ENCODE measurements around the gene CLUH.

Gene CLUH

DNA sequence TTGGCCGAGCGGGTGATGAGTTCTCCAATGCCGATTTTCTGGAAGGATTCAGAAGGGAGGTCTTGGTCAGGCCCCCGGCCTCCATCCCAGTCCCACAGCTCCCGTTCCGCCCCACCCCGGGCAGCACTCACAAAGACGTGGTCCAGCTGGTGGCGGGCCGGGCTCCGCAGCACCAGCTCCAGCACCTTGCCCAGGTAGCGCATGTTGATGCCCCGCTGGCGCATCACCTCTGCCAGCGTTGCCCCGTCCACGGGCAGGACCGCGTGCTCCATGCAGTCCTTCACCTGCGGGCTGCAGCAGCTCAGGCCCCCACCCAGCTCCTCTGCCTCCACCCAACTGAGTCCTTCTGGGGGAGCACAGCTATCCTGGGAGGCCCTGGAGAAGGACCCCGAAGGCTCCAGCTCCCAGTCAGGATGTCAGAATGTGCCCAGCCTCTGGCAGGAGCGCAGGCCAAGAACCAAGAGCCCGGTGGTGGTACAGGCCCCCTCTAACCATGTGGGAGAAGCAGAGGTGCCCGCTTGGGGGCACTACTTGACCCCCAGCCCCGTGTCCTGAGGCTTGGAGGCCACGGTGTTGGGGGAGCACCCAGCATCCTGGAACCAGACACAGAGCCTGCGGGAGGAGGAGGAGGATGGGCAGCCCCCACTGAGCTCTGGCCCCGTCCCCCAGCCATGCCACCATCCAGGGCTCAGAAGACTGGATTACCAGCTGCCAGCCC lies 16.2 kb downstream of the CLUH start:
- TF ChIP-seq, protein P1, sequence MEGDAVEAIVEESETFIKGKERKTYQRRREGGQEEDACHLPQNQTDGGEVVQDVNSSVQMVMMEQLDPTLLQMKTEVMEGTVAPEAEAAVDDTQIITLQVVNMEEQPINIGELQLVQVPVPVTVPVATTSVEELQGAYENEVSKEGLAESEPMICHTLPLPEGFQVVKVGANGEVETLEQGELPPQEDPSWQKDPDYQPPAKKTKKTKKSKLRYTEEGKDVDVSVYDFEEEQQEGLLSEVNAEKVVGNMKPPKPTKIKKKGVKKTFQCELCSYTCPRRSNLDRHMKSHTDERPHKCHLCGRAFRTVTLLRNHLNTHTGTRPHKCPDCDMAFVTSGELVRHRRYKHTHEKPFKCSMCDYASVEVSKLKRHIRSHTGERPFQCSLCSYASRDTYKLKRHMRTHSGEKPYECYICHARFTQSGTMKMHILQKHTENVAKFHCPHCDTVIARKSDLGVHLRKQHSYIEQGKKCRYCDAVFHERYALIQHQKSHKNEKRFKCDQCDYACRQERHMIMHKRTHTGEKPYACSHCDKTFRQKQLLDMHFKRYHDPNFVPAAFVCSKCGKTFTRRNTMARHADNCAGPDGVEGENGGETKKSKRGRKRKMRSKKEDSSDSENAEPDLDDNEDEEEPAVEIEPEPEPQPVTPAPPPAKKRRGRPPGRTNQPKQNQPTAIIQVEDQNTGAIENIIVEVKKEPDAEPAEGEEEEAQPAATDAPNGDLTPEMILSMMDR (conservative IDR thresholded peaks at IDR 0.05; ENCODE audit: low read depth, low read length): no peak
- no peak for DNase-seq (ENCODE audit: low read depth)
- H3K4me3 ChIP-seq (ENCODE audit: low read depth, low read length): no peak overlapping the region

DNA sequence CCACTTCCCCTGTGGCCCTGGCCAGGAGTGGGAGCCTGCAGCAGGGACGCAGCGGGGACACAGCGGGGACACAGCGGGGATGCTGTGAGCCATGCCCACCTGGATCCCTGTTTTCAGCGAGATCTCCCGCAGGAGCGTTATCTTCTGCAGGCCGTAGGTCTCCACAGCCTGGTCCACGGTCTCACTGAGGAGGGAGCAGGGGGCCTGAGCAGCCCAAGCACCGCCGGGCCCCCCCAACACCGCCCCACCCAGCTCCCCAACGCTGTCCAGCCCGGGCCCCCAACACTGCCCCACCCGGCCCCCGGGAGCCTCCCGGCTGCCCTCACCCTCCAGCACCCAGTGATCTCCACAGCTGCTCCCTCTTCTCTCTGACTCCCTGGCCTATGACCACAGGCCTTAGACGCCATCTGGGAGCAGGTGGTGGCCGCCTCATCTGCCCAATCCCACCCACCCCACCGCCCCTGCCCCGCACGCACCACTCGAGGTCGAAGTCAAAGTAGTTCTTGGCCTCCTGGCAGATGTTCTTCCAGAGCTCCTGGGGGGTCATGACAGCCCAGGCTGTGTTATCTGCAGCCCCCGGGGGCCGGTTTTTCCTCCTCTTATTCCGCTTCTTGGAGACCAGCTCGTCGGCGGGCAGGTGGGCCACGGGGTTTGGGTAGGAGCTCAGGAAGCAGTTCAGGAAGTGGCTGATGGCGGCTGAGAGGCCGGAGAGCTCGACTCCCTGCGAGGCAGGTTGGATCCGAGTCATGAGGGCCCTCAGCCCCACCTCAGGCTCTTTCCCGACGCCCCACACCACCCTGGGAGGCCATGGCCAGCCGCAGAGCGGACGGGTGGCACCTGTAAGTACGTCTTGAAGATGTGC lies 17.0 kb downstream of the CLUH start:
- TF ChIP-seq, protein P1 (conservative IDR thresholded peaks at IDR 0.05; ENCODE audit: low read depth, low read length): no peak
- no peak for DNase-seq (ENCODE audit: low read depth)
- H3K4me3 ChIP-seq (ENCODE audit: low read depth, low read length): no peak overlapping the region

DNA sequence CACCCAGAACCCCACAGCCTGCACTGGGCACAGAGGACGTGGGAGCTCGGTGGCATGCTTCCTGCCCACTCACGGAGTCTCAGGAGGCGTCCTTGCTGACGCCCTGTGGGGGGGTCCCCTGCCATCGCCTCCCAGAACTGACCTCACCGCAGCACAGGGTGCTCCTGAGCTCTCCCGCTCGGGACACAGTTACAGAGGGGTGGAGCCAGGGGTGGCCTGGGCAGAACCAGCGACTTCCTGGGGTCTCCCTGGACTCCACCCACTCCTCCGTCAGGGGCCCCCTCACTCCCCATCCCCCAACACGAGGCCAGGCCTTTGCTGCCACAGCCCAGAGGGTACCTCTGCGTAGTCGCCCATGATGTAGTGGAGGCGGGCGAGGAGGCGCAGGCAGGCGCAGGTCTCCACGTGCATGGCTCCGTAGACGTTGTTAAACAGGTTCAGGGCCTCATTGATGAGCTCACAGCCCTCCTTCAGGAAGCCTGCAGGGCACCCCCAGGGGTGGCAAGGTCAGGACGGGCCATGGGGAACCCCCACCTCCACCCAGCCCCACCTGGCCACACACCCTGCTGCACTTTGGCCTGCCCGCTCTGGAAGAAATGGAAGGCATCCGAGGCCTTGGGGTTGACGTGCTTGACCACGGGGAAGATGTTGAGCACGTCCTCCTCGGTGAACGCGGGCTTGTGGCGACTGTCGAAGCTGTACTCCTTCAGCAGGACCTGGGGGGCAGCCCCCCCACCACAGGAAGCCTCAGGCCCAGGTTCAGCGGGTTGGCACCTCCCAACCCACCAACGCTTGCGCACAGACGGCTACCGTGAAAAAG lies 17.8 kb downstream of the CLUH start:
- H3K4me3 ChIP-seq (ENCODE audit: low read depth, low read length): no peak overlapping the region
- DNase-seq (ENCODE audit: low read depth): no peak
- TF ChIP-seq, protein P1 (conservative IDR thresholded peaks at IDR 0.05; ENCODE audit: low read depth, low read length): no peak

DNA sequence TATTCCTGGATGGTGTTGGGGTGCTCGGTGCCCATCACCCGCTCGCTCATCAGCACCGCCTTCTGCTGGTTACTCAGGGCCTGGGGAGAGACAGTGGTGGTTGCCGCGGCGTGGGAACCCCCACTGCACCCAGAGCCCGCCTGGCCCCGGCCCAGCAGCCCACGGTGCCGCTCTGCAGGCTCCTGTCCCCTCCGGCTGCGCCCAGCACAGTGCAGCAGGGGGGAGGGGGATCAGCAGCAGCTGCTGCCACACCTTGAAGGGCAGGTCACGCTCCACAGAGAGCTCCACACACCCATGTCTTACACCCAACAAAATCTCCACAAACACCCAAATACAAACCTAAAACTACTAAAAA lies 18.8 kb downstream of the CLUH start:
- no peak for DNase-seq (ENCODE audit: low read depth)
- TF ChIP-seq, protein P1 (conservative IDR thresholded peaks at IDR 0.05; ENCODE audit: low read depth, low read length): no peak
- H3K4me3 ChIP-seq (ENCODE audit: low read depth, low read length): no peak overlapping the region

DNA sequence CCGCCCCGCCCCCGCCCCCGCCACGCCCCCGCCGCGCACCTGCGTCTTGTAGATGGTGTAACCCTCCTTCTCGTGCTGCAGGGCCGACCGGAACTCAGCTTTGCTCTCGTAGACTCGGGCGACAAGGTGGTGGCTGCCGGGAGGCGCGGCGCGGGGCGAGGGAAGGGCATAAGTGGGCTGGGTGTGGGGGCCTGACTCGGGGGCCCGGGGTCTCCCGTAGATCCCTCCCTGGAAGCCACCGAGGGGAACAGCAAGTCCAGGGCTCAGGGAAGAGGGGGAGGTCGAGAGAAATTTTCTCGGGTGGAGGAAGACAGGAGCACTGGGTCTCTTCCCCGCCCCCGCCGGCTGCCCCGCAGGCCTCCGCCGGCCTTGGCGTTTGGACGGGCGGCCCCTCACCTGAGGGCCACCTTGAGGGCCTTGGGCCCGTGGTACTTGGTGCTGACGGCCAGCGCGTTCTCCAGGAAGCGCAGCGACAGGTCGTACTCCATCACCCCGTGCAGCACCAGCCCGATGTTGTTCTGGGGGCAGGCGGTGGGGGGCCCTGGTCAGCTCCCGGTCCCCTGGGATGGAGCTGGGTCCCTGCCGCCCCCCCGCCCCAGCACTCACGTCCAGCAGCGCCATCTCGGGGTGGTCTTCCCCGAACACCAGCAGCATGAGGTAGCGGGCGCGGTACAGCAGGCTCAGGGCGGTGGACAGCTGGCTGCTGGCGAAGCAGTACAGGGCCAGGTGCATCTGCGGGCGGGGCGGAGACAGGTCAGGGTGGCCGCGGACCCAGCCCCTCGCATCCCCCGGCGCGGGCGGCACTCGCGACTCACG lies 19.4 kb downstream of the CLUH start:
- TF ChIP-seq, protein P1 (conservative IDR thresholded peaks at IDR 0.05; ENCODE audit: low read depth, low read length): no peak
- no peak for DNase-seq (ENCODE audit: low read depth)
- no peak overlapping the region for H3K4me3 ChIP-seq (ENCODE audit: low read depth, low read length)
